Forelimb muscle (tissue), 1 donor: ENCODE data around the gene MEGF11. TPM values are rescaled to one million over a fixed set of nuclear protein-coding genes. Genes with fewer than 3 reads are reported as not detected.

Source experiments
- DNase-seq: peaks from one replicate; pipeline ENCODE4 v3.0.0-alpha.2; 2013; ENCODE audit warnings: low read depth
- polyA plus RNA-seq: library from polyadenylated mRNA; unstranded; fragments of 120-200 nt; gene quantifications from one replicate; pipeline ENCODE4 v1.2.1, GENCODE V29; 2013; ENCODE audit not compliant: insufficient read length

The MEGF11 gene
- polyA plus RNA-seq, 1 donor = 0.28 TPM

DNA sequence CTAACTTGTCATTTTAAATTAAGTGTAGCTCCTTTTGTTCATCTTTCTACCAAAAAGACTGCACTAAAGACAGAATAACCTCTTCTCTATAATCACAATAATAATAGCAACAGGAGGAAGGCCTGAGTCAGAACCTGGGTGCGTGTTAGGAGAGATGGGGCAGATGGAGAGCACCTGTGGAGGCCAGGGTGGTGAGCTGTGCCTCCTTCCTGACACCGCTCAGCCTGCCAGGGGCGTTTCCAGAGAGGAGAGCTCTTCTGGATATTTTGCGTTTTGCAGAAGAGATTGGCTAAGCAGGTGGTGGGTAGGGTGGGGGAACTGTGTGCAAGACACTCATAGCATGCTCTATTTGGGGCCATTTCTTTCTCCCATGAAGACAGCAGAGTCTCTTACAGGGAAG is 83.5 kb downstream of the MEGF11 start:
- DNase-seq = no peak

DNA sequence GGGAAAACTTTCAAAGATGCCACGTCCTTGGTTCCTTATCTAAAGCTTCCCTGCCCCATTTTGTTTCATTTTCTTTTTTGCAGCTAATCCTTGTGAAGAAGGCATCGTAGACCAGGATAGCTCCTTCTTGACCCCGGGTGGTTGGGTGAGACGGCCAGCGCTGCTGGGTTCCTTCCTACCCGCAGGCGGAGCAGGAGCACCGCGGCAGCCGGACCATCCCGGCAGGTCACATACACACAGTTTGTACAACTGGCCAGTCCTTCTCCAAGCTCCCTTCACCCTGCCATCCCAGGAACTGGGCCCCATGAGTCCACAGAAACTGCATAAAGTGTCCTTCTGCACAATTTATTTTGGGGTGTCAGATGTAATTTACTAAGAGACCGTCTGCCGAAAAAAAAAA is 83.9 kb downstream of the MEGF11 start:
- no peak for DNase-seq

DNA sequence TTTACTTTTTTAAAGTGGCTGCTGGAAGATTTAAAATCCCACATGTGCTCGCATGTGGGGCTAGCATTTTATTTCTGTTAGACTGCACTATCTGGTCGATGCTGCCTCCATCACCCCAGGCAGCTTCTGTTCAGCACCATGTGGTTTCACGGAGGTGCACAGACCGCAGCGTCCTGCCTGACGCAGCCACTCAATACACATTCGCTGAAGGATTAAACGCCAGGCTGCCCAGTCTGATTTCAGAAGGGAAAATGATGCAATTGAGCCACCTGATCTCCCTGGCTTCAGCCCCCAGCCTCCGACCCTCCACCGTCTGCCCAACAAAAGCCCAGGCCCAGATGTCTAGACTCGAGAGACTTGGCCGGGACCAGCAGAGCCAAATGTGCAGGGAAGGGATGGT is 84.5 kb downstream of the MEGF11 start:
- no peak for DNase-seq

DNA sequence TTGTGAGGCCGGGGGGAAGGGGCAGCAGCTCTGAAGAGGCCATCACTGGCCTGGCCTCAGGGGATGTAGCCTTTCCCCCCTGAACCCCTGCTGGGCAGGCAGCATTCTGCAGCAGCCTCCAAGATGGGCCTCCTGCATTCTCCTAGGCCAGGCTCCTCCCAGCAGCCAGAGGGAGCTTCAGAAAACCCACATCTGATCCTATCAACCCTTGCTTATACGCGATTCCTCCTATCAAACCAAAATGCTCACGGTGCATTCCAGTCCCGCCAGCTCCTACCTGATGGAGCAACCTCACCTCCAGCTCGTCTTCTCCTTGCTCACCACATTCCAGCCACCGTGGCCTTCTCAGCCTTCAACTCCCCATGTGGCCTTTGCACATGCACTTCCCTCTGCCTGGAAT is 85.7 kb downstream of the MEGF11 start:
- DNase-seq = no peak

DNA sequence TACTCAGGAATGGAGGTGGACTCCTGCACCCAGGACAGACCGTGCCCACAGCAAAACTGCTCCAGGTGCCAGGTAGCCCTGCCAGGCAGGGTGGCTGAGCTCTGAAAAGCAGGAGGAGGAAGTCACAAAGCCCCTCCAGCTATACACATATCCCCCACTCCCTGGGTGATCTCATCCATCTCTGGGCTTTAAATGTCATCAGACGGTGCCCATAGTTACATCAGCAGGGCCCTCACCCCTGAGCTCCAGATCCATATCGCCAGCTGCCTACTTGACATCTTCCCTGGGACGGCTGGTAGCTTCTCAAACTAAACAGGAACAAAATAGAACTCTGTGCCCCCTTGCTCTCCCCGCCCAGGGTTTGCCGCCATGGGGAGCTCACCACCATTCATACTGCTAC is 87.7 kb downstream of the MEGF11 start:
- no peak for DNase-seq

GRCh38 chr15:66164788-66165187 is 88.8 kb downstream of the MEGF11 start:
- no peak for DNase-seq

GRCh38 chr15:66163553-66163952 is 90.0 kb downstream of the MEGF11 start:
- DNase-seq = no peak

- no peak for DNase-seq
Observed at GRCh38 chr15:66162286-66162685, 91.3 kb downstream of the MEGF11 start.

DNA sequence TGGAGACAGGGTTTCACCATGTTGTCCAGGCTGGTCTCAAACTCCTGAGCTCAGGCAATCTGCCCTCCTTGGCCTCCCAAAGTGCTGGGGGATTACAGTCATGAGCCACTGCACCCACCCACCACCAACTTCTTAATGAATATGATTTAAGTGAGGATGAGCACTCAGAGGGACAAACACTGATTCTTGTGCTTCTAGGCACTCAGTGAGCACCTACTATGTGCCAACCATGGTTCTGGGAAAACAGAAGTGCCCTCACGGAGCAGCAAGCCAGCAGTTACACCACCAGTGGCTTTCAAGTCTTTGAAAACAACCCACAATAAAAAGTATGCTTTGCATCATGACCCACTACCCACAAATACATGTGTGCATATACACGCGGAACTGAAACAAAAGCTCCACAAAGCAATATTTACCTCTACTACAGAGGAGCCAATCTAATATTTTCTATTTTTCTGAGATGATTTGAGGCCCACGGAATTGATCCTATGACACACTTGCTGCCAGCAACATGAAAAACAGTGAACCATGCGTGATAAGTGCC is 91.9 kb downstream of the MEGF11 start:
- no peak for DNase-seq

GRCh38 chr15:66161108-66161507 is 92.4 kb downstream of the MEGF11 start:
- no peak for DNase-seq

- DNase-seq = no peak
Observed at GRCh38 chr15:66157507-66157906, 96.0 kb downstream of the MEGF11 start.

DNA sequence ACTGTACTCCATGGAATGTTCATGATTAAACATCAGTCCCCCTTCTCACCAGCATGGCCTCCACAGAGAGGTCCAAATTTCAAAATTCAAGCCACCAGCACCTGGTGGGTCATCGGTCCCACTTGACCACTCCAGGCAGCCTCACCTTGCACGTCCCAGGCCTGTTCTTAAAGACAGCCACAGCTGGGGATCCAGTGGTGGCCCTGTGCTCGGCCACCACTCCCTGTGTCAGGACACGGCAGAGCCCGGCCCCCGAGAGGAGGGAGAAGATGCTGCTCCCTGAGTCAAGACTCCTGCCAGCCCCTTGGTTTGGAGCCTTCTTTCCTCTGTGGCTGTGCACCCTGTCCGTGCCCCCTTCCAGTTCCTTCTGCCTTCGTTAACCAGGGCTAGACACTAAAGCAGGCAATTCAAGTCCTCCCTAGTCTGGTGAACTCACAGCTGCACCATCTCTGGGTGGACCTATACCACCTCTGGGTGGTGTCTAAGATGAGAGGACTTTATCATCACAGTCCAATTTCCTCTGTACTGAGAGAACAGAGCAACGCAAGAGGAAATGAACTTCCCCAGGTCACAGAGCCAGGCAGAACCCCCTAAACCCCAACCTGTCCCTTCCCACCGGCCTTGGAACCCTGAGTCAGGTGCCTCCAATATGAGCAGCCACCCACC is 97.1 kb downstream of the MEGF11 start:
- no peak for DNase-seq

DNA sequence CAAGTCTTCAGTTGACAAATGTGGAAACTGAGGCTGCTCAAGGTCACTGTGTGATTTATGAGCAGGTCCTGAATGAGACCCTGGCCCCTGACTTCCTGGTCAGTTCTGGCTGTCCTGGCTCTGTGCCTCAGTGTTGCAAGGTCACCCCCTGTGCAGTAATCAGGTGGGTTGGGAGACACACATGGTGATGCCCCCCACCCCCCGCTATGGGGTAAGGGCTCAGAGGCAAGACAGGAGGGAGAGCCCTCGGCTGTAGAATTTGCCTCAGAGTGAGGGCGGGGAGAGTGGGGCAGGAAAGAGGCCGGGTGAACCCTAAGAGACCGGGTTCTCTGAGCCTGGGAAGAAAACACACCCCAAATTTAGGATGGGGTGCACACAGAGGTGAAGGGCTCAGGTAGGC is 98.5 kb downstream of the MEGF11 start:
- no peak for DNase-seq

GRCh38 chr15:66154581-66154980 is 99.0 kb downstream of the MEGF11 start:
- DNase-seq = no peak

DNA sequence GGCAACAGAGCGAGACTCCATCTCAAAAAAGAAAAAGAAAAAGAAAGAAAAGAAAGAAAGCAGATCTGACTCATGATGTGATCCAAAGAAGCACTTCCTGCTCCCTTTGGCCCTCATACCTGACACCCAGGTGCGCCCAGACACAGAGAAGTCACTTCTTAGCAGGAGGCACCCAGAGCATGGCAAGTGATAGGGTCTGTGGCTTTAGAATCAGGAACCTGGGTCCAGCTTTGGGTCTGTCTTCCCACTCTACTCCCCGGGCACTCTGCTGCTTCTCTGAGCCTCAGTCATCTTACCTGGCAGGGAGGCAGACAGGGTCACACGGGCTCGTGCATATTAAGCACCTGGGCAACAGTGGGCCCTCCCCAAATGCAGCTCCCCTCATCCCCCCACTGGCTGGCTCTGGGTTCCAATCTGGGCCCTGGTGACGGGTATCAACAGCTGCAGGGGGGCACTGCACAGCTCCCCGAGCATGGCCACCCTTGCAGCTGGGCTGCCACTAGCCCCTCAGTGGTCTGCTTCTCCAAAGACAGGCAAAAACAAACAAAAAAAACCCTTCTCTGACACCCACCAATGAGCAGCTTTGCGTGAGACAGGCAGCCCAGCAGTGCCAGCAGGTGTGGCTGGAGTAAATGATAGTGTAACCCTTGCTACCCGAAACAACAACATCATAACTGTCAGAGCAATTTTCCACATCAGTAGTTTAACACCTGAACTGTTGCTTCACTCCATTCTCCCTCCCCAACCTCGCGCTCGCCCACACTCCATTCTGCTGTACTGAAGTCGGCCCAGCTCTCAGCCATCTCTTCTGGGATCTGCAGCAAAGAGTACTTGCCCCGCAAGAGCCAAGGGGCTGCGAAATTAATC is 99.8 kb downstream of the MEGF11 start:
- DNase-seq = no peak

DNA sequence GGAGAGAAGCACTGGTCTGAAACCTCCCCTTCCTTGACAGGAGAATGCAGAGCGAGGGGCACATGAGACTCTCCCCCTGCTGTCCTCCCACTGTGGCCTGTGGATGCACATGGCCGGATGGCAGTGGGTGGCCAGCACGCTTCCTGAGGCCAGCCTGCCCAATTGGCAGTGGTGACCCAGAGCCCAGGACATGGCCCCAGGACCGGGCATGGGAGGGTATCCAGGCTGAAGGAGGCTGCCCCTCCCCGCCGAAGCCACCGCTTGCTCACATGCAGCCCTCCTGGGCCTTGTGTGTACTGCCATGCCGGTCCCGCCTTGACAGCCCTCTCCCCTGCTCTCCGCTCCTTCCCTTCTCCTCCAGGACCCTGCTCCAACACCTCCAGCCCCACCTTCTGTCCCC is 100.9 kb downstream of the MEGF11 start:
- no peak for DNase-seq

DNA sequence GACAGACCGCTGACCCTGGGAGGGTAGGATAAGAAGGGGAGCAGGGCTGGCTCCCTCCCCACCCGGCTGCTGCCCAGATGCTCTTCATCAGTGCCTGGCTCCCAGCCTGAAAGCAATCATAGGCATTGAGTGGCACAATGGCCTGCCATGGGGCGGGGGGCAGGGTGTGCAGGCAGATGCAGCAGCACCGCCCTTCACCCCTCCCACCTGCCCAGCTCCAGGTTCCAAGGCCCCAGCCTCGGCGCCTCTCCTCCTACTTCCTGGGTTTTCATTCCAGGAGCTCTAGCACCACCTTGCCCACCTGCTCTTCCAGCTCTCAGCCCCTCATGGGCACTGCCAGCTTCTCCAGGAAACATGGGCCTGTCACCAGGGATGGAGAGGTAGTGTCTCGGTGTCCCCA is 101.7 kb downstream of the MEGF11 start:
- DNase-seq = no peak

- DNase-seq = no peak
Observed at GRCh38 chr15:66149871-66150270, 103.7 kb downstream of the MEGF11 start.

DNA sequence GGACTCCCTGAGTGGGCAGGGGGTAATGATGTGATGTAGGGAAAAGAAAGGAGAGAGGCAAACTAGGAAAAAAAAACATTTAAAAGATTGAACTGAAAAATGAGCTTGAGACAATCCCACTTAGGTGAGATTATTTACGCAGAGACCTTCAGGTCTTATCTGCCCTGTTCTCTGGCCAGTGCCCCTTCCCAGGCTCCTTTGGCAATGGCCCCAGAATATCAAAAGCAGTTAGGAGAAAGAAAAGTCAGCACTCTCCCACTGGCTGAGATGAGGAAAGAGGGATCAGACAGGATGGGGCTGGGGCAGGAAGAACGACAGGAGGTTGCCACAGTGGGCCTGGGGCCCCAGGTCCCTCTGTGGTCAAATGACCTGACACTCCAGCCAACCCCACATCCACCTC is 105.4 kb downstream of the MEGF11 start:
- no peak for DNase-seq

DNA sequence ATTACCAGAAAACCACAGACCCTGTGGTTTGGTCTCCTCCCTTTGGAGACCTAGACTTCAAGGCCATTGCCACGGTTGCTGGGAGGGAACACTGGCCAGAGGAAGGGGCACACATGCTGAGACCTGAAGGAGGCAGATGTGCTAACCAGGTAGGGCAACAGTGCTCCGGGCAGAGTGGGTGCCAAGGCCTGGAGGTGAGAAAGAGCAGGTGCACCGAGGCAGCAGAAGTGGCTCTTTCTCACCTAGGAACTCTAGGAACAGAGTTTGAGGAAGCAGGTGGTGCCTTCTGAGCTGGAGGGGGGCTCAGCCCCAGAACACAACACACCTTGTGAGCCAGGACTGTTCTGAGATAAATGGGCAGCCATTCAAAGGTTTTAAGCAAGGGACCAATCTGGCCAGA is 106.1 kb downstream of the MEGF11 start:
- DNase-seq = no peak

DNA sequence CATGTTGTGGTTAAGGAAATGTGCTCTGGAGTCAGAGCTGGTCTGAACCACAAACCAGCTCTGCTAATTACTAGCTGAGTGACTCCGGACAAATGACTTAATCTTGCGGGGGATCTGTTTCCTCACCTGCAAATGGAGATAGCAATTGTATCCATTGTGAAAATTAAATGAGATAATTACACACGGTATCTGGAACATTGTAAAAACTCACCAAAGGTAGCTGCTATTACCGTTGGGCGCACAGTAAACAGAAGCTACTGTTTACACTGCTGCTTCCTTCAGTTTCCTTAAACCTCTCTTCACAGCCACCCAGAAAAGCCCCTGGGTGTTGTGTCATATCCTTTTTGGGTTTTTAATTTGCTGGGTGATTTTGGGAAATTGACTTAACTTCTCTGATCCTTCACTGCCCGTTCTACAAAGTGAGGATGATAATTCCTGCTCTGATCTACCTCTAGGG is 107.8 kb downstream of the MEGF11 start:
- DNase-seq = no peak

GRCh38 chr15:66144978-66145725 is 108.4 kb downstream of the MEGF11 start:
- no peak for DNase-seq
